HepG2 (cell line): ENCODE results near the gene DNMT3B.

Experiments used
- DNMT1 ChIP-seq: sonication (generic); formaldehyde crosslinking; IDR thresholded peaks from 2 replicates; pipeline ENCODE4 v1.5.1; 2020; ENCODE audit warnings: mild to moderate bottlenecking, missing genetic modification reagents
- FOXC1 ChIP-seq: sonication (generic); formaldehyde crosslinking; IDR thresholded peaks from 2 replicates; pipeline ENCODE4 v1.8.0; 2022; ENCODE audit warnings: mild to moderate bottlenecking, missing genetic modification reagents, borderline replicate concordance
- MAFK ChIP-seq, 2 experiments: IDR thresholded peaks in 1 of 2; conservative IDR thresholded peaks in 1 of 2; 2 replicates each; pipeline ENCODE4 v1.6.1; 2011; ENCODE audit warnings: improper control_type of control experiment in 2 of 2, low read length in 2 of 2
- POLR2A ChIP-seq, 2 experiments: IDR thresholded peaks; 2 replicates each; pipeline ENCODE4 v1.6.1; 2011; ENCODE audit warnings: low read depth in 2 of 2, low read length in 2 of 2, mild to moderate bottlenecking in 1 of 2, moderate library complexity in 1 of 2; ENCODE audit not compliant: insufficient read depth in 1 of 2
- PRMT3 ChIP-seq: sonication (generic); formaldehyde crosslinking; IDR thresholded peaks from 2 replicates; pipeline ENCODE4 v1.8.1; 2022; ENCODE audit warnings: low read depth, mild to moderate bottlenecking, moderate library complexity, missing genetic modification reagents, borderline replicate concordance
- TAF1 ChIP-seq: sonication (generic); formaldehyde crosslinking; IDR thresholded peaks from 2 replicates; pipeline ENCODE4 v1.4.0; 2020; ENCODE audit warnings: missing genetic modification reagents
- ZC3H4 ChIP-seq: sonication (generic); formaldehyde crosslinking; IDR thresholded peaks from 2 replicates; pipeline ENCODE4 v1.4.0; 2020; ENCODE audit warnings: missing genetic modification reagents, borderline replicate concordance
- ZFAT ChIP-seq: sonication (generic); formaldehyde crosslinking; conservative IDR thresholded peaks from 2 replicates; pipeline ENCODE4 v1.8.1; 2023; ENCODE audit warnings: missing genetic modification reagents, inconsistent platforms
- ZNF274 ChIP-seq: sonication (generic); formaldehyde crosslinking; IDR thresholded peaks from 2 replicates; pipeline ENCODE4 v1.5.1; 2020; ENCODE audit warnings: mild to moderate bottlenecking, missing genetic modification reagents
- ZNF432 ChIP-seq: sonication (generic); formaldehyde crosslinking; IDR thresholded peaks from 2 replicates; pipeline ENCODE4 v1.5.0; 2020; ENCODE audit warnings: missing genetic modification reagents, mild to moderate bottlenecking, borderline replicate concordance
- ZNF790 ChIP-seq: sonication (generic); formaldehyde crosslinking; IDR thresholded peaks from 2 replicates; pipeline ENCODE4 v1.8.0; 2022; ENCODE audit warnings: missing genetic modification reagents, mild to moderate bottlenecking, borderline replicate concordance
- TF ChIP-seq, protein P1 (sequence below): sonication (generic); formaldehyde crosslinking; IDR thresholded peaks from 2 replicates; pipeline ENCODE4 v1.5.0; 2020; ENCODE audit warnings: mild to moderate bottlenecking, missing genetic modification reagents, moderate library complexity
- TF ChIP-seq, protein P2 (sequence below): IDR thresholded peaks from 2 replicates; pipeline ENCODE4 v1.6.1; 2012; ENCODE audit warnings: inconsistent platforms
- TF ChIP-seq, protein P3 (sequence below): sonication (generic); formaldehyde crosslinking; IDR thresholded peaks from 2 replicates; pipeline ENCODE4 v1.4.0; 2020; ENCODE audit warnings: missing genetic modification reagents

DNA sequence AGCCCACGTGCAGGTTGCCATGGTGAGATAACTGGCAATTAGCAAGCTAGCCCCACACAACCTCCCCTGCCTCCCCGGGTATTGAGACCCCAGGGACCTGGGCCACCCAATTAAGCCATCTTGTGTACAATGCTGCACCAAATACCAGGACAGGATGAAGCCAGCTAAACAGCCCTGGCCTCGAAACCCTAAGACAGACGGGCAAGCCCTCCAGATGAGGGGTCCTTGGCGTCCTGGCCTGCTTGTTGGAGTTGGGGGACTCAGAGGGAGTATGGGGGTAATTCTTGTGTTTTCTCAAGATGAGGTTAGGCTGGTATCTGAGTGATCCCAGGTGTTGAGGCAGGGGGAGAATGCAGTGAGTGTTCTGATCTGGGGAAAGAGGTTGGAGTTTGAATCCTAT, 48.8 kb downstream of the DNMT3B start:
- TF ChIP-seq ZNF432 = no peak
- TF ChIP-seq ZNF274 (CRISPR knock-in tag) = no peak
- TF ChIP-seq TAF1 = no peak
- no peak for TF ChIP-seq MAFK (conservative IDR thresholded peaks at IDR 0.05 in 1 of 2, IDR thresholded peaks at IDR 0.05 in 1 of 2; ENCODE audit: low read length in 2 of 2)
- TF ChIP-seq, protein P1, sequence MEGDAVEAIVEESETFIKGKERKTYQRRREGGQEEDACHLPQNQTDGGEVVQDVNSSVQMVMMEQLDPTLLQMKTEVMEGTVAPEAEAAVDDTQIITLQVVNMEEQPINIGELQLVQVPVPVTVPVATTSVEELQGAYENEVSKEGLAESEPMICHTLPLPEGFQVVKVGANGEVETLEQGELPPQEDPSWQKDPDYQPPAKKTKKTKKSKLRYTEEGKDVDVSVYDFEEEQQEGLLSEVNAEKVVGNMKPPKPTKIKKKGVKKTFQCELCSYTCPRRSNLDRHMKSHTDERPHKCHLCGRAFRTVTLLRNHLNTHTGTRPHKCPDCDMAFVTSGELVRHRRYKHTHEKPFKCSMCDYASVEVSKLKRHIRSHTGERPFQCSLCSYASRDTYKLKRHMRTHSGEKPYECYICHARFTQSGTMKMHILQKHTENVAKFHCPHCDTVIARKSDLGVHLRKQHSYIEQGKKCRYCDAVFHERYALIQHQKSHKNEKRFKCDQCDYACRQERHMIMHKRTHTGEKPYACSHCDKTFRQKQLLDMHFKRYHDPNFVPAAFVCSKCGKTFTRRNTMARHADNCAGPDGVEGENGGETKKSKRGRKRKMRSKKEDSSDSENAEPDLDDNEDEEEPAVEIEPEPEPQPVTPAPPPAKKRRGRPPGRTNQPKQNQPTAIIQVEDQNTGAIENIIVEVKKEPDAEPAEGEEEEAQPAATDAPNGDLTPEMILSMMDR (CRISPR knock-in tag) = no peak
- TF ChIP-seq, protein P2, sequence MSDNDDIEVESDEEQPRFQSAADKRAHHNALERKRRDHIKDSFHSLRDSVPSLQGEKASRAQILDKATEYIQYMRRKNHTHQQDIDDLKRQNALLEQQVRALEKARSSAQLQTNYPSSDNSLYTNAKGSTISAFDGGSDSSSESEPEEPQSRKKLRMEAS = no peak
- TF ChIP-seq POLR2A (IDR thresholded peaks at IDR 0.05; ENCODE audit: insufficient read depth in 1 of 2, low read depth in 2 of 2, low read length in 2 of 2) = no peak
- no peak for TF ChIP-seq DNMT1 (CRISPR knock-in tag)
- no peak for TF ChIP-seq ZC3H4 (CRISPR knock-in tag)
- TF ChIP-seq, protein P3, sequence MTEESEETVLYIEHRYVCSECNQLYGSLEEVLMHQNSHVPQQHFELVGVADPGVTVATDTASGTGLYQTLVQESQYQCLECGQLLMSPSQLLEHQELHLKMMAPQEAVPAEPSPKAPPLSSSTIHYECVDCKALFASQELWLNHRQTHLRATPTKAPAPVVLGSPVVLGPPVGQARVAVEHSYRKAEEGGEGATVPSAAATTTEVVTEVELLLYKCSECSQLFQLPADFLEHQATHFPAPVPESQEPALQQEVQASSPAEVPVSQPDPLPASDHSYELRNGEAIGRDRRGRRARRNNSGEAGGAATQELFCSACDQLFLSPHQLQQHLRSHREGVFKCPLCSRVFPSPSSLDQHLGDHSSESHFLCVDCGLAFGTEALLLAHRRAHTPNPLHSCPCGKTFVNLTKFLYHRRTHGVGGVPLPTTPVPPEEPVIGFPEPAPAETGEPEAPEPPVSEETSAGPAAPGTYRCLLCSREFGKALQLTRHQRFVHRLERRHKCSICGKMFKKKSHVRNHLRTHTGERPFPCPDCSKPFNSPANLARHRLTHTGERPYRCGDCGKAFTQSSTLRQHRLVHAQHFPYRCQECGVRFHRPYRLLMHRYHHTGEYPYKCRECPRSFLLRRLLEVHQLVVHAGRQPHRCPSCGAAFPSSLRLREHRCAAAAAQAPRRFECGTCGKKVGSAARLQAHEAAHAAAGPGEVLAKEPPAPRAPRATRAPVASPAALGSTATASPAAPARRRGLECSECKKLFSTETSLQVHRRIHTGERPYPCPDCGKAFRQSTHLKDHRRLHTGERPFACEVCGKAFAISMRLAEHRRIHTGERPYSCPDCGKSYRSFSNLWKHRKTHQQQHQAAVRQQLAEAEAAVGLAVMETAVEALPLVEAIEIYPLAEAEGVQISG (CRISPR knock-in tag) = no peak
- TF ChIP-seq ZNF790 = no peak
- no peak for TF ChIP-seq FOXC1
- no peak for TF ChIP-seq ZFAT (CRISPR knock-in tag)
- TF ChIP-seq PRMT3 (CRISPR knock-in tag) = no peak
